Uterus (tissue), 4 donors: ENCODE results near the gene IQCK. TPM values are rescaled to one million over a fixed set of nuclear protein-coding genes. Genes with fewer than 3 reads are reported as not detected.

Source experiments
- DNase-seq, 2 donors: peaks; one replicate each; pipeline ENCODE4 v3.0.0-alpha.2; 2019 to 2020
- H3K27ac ChIP-seq, 2 donors: fragments of 200-600 bp; sonication (generic); 1 replicate in 1 of 2; 2 replicates in 1 of 2; pipeline ENCODE4 v1.5.1; 2016 to 2018
- H3K27me3 ChIP-seq, 2 donors: fragments of 200-600 bp; sonication (generic); one replicate each; pipeline ENCODE4 v1.5.1; 2018 to 2019; ENCODE audit warnings: control low read depth in 1 of 2
- H3K36me3 ChIP-seq, 2 donors: fragments of 200-600 bp; sonication (generic); one replicate each; pipeline ENCODE4 v1.5.1; 2019; ENCODE audit warnings: control low read depth in 1 of 2
- H3K4me1 ChIP-seq, 2 donors: fragments of 200-600 bp; sonication (generic); one replicate each; pipeline ENCODE4 v1.5.1; 2018 to 2019; ENCODE audit warnings: control low read depth in 1 of 2
- H3K4me3 ChIP-seq, 2 donors: fragments of 200-600 bp; sonication (generic); 1 replicate in 1 of 2; 2 replicates in 1 of 2; pipeline ENCODE4 v1.5.1; 2018 to 2019; ENCODE audit warnings: mild to moderate bottlenecking in 1 of 2
- H3K9me3 ChIP-seq, 2 donors: fragments of 200-600 bp; sonication (generic); one replicate each; pipeline ENCODE4 v1.5.1; 2019; ENCODE audit warnings: control low read depth in 1 of 2
- POLR2A ChIP-seq, 2 donors: fragments of 450-650 bp; IDR thresholded peaks; one replicate each; pipeline ENCODE4 v1.6.1; 2016; ENCODE audit warnings: antibody characterized with exemption in 2 of 2, mild to moderate bottlenecking in 1 of 2, moderate library complexity in 1 of 2
- intact Hi-C: fragments of 100-400 bp; cut with DNase I; formaldehyde crosslinking; loops from one replicate; pipeline ENCODE4 v1.15.1; 2023; ENCODE audit warnings: low total_unique reads
- total RNA-seq, 4 donors: library from RNA; depleted of rRNA in 3 of 4; stranded (reverse); fragments of >200 nt in 3 of 4; gene quantifications; one replicate each; pipeline versions ENCODE4 v1.1.0 to v1.2.4, GENCODE V29; 2014 to 2023
- TF ChIP-seq, protein P1 (sequence below), 4 experiments: fragments of 200-600 bp in 2 of 4; fragments of 450-650 bp in 2 of 4; sonication (generic) in 2 of 4; IDR thresholded peaks; one replicate each; pipeline ENCODE4 v1.5.1; 2016 to 2019; ENCODE audit warnings: antibody characterized with exemption in 4 of 4, mild to moderate bottlenecking in 2 of 4, moderate library complexity in 1 of 4
- donor health status: DM: yes; HTN: yes; CAD: no.

The IQCK gene
- total RNA-seq, 4 donors from 2014 or later, result 14.7 to 27.2 (median 21.1) TPM

GRCh38 chr16:19680881-19681340 is 37.2 kb upstream of the IQCK start:
- no peak overlapping the region for H3K27ac ChIP-seq
- no peaks in the 10 kb centered on the region for H3K4me1 ChIP-seq
- H3K9me3 ChIP-seq, result no peaks in the 10 kb centered on the region
- intact Hi-C loops, result no loop called here
- DNase-seq, result no peak
- TF ChIP-seq, protein P1, sequence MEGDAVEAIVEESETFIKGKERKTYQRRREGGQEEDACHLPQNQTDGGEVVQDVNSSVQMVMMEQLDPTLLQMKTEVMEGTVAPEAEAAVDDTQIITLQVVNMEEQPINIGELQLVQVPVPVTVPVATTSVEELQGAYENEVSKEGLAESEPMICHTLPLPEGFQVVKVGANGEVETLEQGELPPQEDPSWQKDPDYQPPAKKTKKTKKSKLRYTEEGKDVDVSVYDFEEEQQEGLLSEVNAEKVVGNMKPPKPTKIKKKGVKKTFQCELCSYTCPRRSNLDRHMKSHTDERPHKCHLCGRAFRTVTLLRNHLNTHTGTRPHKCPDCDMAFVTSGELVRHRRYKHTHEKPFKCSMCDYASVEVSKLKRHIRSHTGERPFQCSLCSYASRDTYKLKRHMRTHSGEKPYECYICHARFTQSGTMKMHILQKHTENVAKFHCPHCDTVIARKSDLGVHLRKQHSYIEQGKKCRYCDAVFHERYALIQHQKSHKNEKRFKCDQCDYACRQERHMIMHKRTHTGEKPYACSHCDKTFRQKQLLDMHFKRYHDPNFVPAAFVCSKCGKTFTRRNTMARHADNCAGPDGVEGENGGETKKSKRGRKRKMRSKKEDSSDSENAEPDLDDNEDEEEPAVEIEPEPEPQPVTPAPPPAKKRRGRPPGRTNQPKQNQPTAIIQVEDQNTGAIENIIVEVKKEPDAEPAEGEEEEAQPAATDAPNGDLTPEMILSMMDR (IDR thresholded peaks at IDR 0.05), result no peak
- TF ChIP-seq POLR2A (IDR thresholded peaks at IDR 0.05), result no peak
- H3K4me3 ChIP-seq, result no peak overlapping the region
- H3K36me3 ChIP-seq, result no peaks in the 10 kb centered on the region
- no peaks in the 10 kb centered on the region for H3K27me3 ChIP-seq

- H3K9me3 ChIP-seq, result no peaks in the 10 kb centered on the region
- no peak for DNase-seq
- no peak overlapping the region for H3K27ac ChIP-seq
- no peaks in the 10 kb centered on the region for H3K36me3 ChIP-seq
- TF ChIP-seq, protein P1 (IDR thresholded peaks at IDR 0.05), result no peak
- no peak for TF ChIP-seq POLR2A (IDR thresholded peaks at IDR 0.05)
- intact Hi-C loops, result no loop called here
- no peak overlapping the region for H3K4me3 ChIP-seq
- no peaks in the 10 kb centered on the region for H3K27me3 ChIP-seq
- no peaks in the 10 kb centered on the region for H3K4me1 ChIP-seq
Observed at GRCh38 chr16:19681637-19682036, 36.4 kb upstream of the IQCK start.

- Histone ChIP-seq H3K27me3 (no peaks in the 10 kb centered on the region), H3K4me1 (no peaks in the 10 kb centered on the region), H3K27ac (no peak overlapping the region), H3K9me3 (no peaks in the 10 kb centered on the region), H3K36me3 (no peaks in the 10 kb centered on the region), H3K4me3 (no peak overlapping the region)
- intact Hi-C loops, result no loop called here
- no peak for DNase-seq
- TF ChIP-seq, protein P1 (IDR thresholded peaks at IDR 0.05), result no peak
- no peak for TF ChIP-seq POLR2A (IDR thresholded peaks at IDR 0.05)
Observed at GRCh38 chr16:19683453-19684236, 34.4 kb upstream of the IQCK start.

DNA sequence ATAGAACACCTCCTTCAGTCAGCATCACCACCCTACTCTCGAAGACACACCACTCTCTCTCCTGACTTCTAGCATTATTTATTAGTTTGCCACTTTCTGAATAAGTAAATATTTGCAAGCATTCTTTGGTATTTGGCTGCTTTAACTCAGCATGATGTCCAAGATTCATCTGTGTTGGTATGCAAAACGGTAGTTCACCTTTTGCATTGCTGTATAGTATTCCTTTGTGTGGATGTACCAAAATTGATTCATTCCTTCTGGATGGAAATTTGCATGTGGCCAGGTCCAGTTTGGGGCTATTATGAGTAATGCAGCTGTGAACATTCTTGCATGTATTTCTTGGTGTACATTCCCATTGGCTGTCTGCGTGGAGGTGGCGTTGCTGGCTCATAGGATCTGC is 32.9 kb upstream of the IQCK start:
- DNase-seq, result no peak
- Histone ChIP-seq H3K27ac (no peak overlapping the region), H3K9me3 (no peaks in the 10 kb centered on the region), H3K4me1 (no peaks in the 10 kb centered on the region), H3K36me3 (no peaks in the 10 kb centered on the region), H3K4me3 (no peak overlapping the region), H3K27me3 (no peaks in the 10 kb centered on the region)
- intact Hi-C loops, result no loop called here
- no peak for TF ChIP-seq POLR2A (IDR thresholded peaks at IDR 0.05)
- TF ChIP-seq, protein P1 (IDR thresholded peaks at IDR 0.05), result no peak

DNA sequence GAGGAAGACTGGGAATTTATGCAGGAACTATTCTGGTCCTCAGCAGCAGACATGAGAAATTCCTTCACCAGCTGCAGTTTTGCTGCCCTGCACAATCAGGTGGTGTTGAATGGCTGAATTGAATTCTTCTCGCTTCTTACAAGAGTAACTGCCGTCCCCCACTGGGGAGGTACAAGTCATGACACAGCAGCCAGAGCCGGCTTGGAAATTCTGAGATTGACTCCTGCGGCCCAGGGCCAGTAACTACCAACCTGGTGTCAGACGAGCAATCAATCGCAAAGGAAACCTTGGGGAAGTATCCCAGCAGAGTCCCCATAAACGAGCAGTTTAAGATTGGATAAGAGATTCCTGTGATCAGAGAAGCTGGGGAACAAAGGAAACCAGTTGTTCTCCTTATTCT is 30.8 kb upstream of the IQCK start:
- intact Hi-C loops, result no loop called here
- Histone ChIP-seq H3K27ac (no peak overlapping the region), H3K27me3 (no peaks in the 10 kb centered on the region), H3K9me3 (no peaks in the 10 kb centered on the region), H3K4me3 (no peak overlapping the region), H3K36me3 (no peaks in the 10 kb centered on the region), H3K4me1 (no peaks in the 10 kb centered on the region)
- TF ChIP-seq, protein P1 (IDR thresholded peaks at IDR 0.05), result no peak
- TF ChIP-seq POLR2A (IDR thresholded peaks at IDR 0.05), result no peak
- no peak for DNase-seq
